Stimulated activated naive B cell treated with anti-CD40 and anti-IgM and Interleukin-4, amounts not matched to agents 10 μg/mL and 1 μg/mL and 100 μg/mL, for 72 hours (primary cell): ENCODE data around the gene KRT32.
A peak's percentile ranks its signal among the peaks of the same experiment; 100 is the strongest.

Experiments
- ATAC-seq, 2 donors: fragments of 150-1000 bp; cut with Tn5 transposase; replicated peaks; 2 replicates each; pipeline ENCODE4 v1.10.0; 2021; ENCODE audit warnings: moderate library complexity in 1 of 2
- DNase-seq: peaks from one replicate; pipeline ENCODE4 v3.0.0; 2021
- H3K27ac Mint-ChIP-seq: one replicate; pipeline ENCODE4 v1.8.0; 2022; ENCODE audit warnings: mild to moderate bottlenecking, mixed read lengths
- H3K27me3 Mint-ChIP-seq, 2 donors: one replicate each; pipeline ENCODE4 v1.8.0; 2022; ENCODE audit warnings: mixed read lengths in 2 of 2
- H3K36me3 Mint-ChIP-seq, 2 donors: one replicate each; pipeline ENCODE4 v1.8.0; 2022; ENCODE audit warnings: mixed read lengths in 2 of 2, mild to moderate bottlenecking in 1 of 2
- H3K4me1 Mint-ChIP-seq, 2 donors: one replicate each; pipeline ENCODE4 v1.8.0; 2022; ENCODE audit warnings: mixed read lengths in 2 of 2, mild to moderate bottlenecking in 1 of 2
- H3K4me3 Mint-ChIP-seq, 2 donors: one replicate each; pipeline ENCODE4 v1.8.0; 2022; ENCODE audit warnings: mild to moderate bottlenecking in 2 of 2, mixed read lengths in 2 of 2, moderate library complexity in 1 of 2
- H3K9me3 Mint-ChIP-seq, 2 donors: one replicate each; pipeline ENCODE4 v1.8.0; 2022; ENCODE audit warnings: mixed read lengths in 2 of 2, mild to moderate bottlenecking in 1 of 2

KRT32 gene

GRCh38 chr17:41464173-41464572 is 3.0 kb downstream of the KRT32 start:
- H3K36me3 Mint-ChIP-seq: no peaks in the 10 kb centered on the region
- no peaks in the 10 kb centered on the region for H3K4me1 Mint-ChIP-seq
- DNase-seq: no peak
- no peak overlapping the region for H3K4me3 Mint-ChIP-seq
- H3K27me3 Mint-ChIP-seq: peaks cover 26 to 34% of the 10 kb centered on the region in 2 donors
- H3K9me3 Mint-ChIP-seq: peaks cover 0 to 5% of the 10 kb centered on the region in 2 donors
- ATAC-seq: no peak
- no peak overlapping the region for H3K27ac Mint-ChIP-seq

GRCh38 chr17:41463746-41464145 is 3.4 kb downstream of the KRT32 start:
- H3K4me1 Mint-ChIP-seq: no peaks in the 10 kb centered on the region
- H3K27me3 Mint-ChIP-seq: peaks cover 27 to 34% of the 10 kb centered on the region in 2 donors
- no peak overlapping the region for H3K4me3 Mint-ChIP-seq
- ATAC-seq: no peak
- peaks cover 0 to 5% of the 10 kb centered on the region in 2 donors for H3K9me3 Mint-ChIP-seq
- no peak overlapping the region for H3K27ac Mint-ChIP-seq
- H3K36me3 Mint-ChIP-seq: no peaks in the 10 kb centered on the region
- DNase-seq: no peak

GRCh38 chr17:41462705-41463104 is 4.5 kb downstream of the KRT32 start:
- no peaks in the 10 kb centered on the region for H3K4me1 Mint-ChIP-seq
- H3K27me3 Mint-ChIP-seq: peaks cover 23 to 40% of the 10 kb centered on the region in 2 donors
- ATAC-seq (no peak), DNase-seq (no peak)
- H3K36me3 Mint-ChIP-seq: no peaks in the 10 kb centered on the region
- no peak overlapping the region for H3K4me3 Mint-ChIP-seq
- peaks cover 0 to 2% of the 10 kb centered on the region in 2 donors for H3K9me3 Mint-ChIP-seq
- H3K27ac Mint-ChIP-seq: no peak overlapping the region

- no peak overlapping the region for H3K27ac Mint-ChIP-seq
These were observed 9.5 kb downstream of the KRT32 start for GRCh38 chr17:41457676-41458075.

DNA sequence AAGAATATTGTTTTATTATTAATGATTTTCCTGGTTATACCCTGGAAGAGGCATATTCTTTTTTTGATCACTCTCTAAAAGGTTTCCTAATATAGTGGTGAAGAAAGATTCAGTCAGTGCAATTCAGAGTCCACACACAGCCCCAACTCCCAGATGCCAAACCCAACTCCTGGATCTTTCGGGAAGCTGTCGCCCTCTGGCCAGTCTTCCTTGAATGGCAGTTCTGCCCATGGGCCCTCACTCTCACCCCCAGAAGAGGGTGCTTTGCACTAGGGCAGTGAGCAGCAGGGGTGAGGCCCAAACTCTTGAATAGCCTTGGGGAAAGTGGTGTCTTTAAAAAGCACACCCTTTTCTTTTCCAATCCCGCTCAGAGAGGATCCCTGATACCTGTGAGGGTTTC is 11.0 kb downstream of the KRT32 start:
- Mint-ChIP-seq H3K27me3 (peaks cover 36 to 37% of the 10 kb centered on the region in 2 donors), H3K4me3 (no peak overlapping the region), H3K36me3 (no peaks in the 10 kb centered on the region), H3K27ac (no peak overlapping the region), H3K9me3 (no peaks in the 10 kb centered on the region), H3K4me1 (no peaks in the 10 kb centered on the region)
- no peak for DNase-seq
- no peak for ATAC-seq

More at GRCh38 chr17:41457676-41458075, 9.5 kb downstream of the KRT32 start:
- H3K9me3 Mint-ChIP-seq: no peaks in the 10 kb centered on the region
- no peaks in the 10 kb centered on the region for H3K36me3 Mint-ChIP-seq
- H3K27me3 Mint-ChIP-seq: peaks cover 28 to 37% of the 10 kb centered on the region in 2 donors
- ATAC-seq (no peak), DNase-seq (no peak)
- H3K4me1 Mint-ChIP-seq: no peaks in the 10 kb centered on the region
- H3K4me3 Mint-ChIP-seq: no peak overlapping the region

DNA sequence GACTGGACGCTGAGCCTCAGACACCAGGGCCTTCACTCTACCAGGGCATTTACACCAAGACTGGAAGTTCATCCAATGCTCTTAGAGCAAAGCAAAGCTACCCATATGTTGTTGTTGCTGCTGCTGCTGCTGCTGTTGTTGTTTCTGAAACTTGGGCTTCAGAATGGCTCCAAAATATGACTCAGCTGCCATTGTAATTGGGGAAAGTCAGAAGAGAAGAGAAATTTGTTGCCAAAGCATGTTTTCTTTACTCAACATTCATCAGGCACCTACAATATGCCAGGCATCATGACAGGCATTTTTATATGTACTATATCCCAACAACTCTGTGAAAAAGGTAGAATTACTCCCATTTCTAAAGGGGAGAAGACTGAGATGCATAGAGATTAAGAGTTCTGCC is 11.9 kb downstream of the KRT32 start:
- Mint-ChIP-seq H3K4me1 (no peaks in the 10 kb centered on the region), H3K27me3 (peaks cover 39 to 44% of the 10 kb centered on the region in 2 donors), H3K36me3 (no peaks in the 10 kb centered on the region), H3K9me3 (no peaks in the 10 kb centered on the region), H3K4me3 (no peak overlapping the region), H3K27ac (no peak overlapping the region)
- ATAC-seq: no peak
- DNase-seq: no peak

DNA sequence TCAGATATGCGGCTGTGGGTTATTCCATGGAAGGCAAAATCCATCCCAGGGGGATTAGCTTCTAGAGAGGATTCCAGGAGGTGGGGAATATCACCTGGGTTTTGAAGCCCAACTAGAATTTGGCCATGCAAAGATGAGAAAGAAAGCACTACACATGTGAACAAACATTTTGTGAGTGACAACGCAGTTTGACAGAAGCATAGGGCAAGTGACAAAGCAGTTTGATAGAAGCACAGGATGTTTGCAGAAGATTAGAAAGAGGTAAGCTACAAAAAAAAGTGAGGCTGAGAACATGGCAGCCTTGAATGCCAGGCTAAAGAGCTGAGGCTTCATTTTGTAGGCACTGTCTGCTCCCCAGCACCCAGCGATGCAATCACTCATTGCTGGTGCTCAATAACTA is 14.1 kb downstream of the KRT32 start:
- peaks cover 43 to 44% of the 10 kb centered on the region in 2 donors for H3K27me3 Mint-ChIP-seq

DNA sequence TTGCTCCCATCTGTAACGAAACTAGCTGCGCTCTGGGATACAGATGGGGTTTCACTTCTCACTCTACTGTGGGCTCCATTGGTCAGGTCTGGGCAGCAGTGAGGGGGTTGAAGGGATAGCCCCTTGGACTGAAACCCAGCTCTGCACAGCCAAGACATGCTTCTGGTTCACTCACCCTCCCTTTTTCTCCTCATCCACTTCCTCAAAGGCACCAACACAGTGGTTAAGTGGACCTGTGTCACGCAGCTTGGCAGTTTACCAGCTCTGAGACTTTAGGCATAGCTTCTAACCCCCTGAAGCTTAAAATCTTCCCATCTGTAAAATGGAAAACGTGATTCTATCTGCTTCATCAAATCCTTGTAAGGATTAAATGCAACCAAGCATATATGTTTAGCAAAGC is 14.9 kb downstream of the KRT32 start:
- ATAC-seq (peak; percentile 31 to 71), DNase-seq (no peak)
- no peaks in the 10 kb centered on the region for H3K4me1 Mint-ChIP-seq
- H3K27me3 Mint-ChIP-seq: peaks cover 43% of the 10 kb centered on the region in 2 donors
- H3K27ac Mint-ChIP-seq: no peak overlapping the region
- no peak overlapping the region for H3K4me3 Mint-ChIP-seq
- no peaks in the 10 kb centered on the region for H3K9me3 Mint-ChIP-seq
- H3K36me3 Mint-ChIP-seq: no peaks in the 10 kb centered on the region

More for the DNA sequence above, 14.1 kb downstream of the KRT32 start:
- H3K9me3 Mint-ChIP-seq: no peaks in the 10 kb centered on the region
- DNase-seq (no peak), ATAC-seq (no peak)
- H3K36me3 Mint-ChIP-seq: no peaks in the 10 kb centered on the region
- no peak overlapping the region for H3K27ac Mint-ChIP-seq
- no peaks in the 10 kb centered on the region for H3K4me1 Mint-ChIP-seq
- H3K4me3 Mint-ChIP-seq: no peak overlapping the region

DNA sequence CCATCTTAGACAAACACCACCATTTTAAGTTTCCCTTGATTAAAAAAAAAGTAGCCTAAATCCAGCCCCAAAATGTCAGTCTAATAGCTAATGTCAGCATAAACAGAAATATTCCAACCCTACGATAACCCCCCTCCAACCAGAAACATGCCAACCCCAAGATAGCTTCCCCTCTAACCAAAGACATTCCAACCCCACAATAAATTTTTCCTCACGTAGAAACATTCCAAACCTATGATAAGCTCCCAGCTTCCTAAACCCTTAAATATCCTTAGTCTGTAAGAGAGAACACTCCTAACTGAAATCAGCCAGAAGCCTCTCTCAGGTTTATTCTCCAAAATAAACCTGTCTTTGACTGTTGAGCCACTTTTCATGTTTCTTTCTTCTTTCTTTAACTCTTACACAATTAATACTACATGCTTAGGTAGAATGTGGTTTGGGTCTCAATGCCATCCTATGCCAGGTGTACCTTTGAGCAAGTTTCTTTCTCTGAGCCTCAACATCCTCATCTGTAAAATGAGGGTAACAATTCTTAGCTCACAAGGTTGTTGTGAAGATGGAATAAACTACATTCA is 15.9 kb downstream of the KRT32 start:
- Mint-ChIP-seq H3K36me3 (no peaks in the 10 kb centered on the region), H3K27me3 (peaks cover 39 to 43% of the 10 kb centered on the region in 2 donors), H3K4me1 (no peaks in the 10 kb centered on the region), H3K4me3 (no peak overlapping the region), H3K27ac (no peak overlapping the region), H3K9me3 (no peaks in the 10 kb centered on the region)
- DNase-seq: no peak
- no peak for ATAC-seq

GRCh38 chr17:41449008-41449407 is 18.2 kb downstream of the KRT32 start:
- no peaks in the 10 kb centered on the region for H3K9me3 Mint-ChIP-seq
- no peak overlapping the region for H3K27ac Mint-ChIP-seq
- H3K36me3 Mint-ChIP-seq: no peaks in the 10 kb centered on the region

DNA sequence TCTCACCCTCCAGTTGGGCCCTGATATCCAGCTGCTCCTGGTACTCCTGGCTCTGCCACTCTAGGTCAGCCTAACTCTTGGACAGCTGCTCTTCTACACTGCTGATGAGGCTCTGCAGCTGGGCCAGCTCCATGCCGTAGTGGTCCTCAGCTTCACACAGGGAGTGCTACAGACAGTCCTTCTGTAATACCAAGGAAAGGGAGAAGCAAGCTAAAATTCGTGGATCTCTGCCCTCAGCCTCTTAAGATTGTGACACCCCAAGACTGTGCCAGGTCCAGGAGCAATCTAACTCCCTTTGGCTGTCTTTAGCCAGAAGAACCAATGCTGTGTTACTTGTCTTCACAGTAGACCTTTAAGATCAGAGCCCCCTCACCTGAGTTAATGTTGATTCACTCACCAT is 18.7 kb downstream of the KRT32 start:
- DNase-seq (no peak), ATAC-seq (no peak)
- peaks cover 49 to 50% of the 10 kb centered on the region in 2 donors for H3K27me3 Mint-ChIP-seq
- no peaks in the 10 kb centered on the region for H3K9me3 Mint-ChIP-seq
- no peaks in the 10 kb centered on the region for H3K36me3 Mint-ChIP-seq
- H3K27ac Mint-ChIP-seq: no peak overlapping the region
- H3K4me3 Mint-ChIP-seq: no peak overlapping the region
- H3K4me1 Mint-ChIP-seq: no peaks in the 10 kb centered on the region

More at GRCh38 chr17:41449008-41449407, 18.2 kb downstream of the KRT32 start:
- no peak for DNase-seq
- Mint-ChIP-seq H3K4me1 (no peaks in the 10 kb centered on the region), H3K4me3 (no peak overlapping the region), H3K27me3 (peaks cover 50 to 51% of the 10 kb centered on the region in 2 donors)
- no peak for ATAC-seq

DNA sequence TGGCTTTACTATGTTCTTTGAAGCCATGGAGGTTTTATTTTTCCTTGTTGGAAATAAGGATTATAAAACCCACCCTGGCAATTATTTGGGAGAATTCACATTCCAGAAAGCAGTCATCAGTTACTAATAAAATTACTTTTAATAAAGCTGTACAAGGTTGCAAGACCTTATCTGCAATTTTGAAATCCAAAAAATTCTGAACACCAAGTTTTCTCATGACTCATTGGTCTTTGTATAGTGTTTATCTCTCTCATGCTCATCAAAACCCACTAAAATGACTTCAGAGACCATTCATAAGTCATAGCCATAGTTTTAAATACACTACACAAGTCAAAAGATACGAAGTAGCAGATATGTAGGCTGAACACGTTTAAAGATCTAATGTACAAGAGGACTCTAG is 20.4 kb downstream of the KRT32 start:
- ATAC-seq: no peak
- H3K27me3 Mint-ChIP-seq: peaks cover 53 to 58% of the 10 kb centered on the region in 2 donors
- no peaks in the 10 kb centered on the region for H3K9me3 Mint-ChIP-seq
- H3K4me3 Mint-ChIP-seq: no peak overlapping the region
- H3K36me3 Mint-ChIP-seq: no peaks in the 10 kb centered on the region
- DNase-seq: no peak
- H3K27ac Mint-ChIP-seq: no peak overlapping the region
- no peaks in the 10 kb centered on the region for H3K4me1 Mint-ChIP-seq

DNA sequence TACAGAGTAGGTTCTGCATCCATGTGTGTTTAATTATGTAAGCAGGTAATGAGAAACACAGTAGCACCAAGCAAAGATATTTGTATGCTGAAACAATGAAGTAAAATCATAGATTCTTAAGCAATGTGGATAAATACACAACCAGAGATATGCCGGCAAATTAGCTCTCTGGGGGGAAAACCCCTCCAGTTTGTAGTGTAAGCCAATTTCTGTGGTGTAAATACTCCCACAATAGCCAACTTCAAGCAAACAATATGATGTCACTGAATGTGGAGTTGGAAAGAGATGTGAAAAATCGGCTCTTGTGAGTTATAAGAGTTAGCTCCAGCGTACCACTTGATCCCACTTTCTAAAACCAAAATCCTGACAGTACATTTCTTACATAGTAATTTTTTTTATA is 22.5 kb downstream of the KRT32 start:
- Mint-ChIP-seq H3K9me3 (no peaks in the 10 kb centered on the region), H3K27ac (no peak overlapping the region), H3K4me3 (no peak overlapping the region), H3K4me1 (no peaks in the 10 kb centered on the region), H3K27me3 (peaks cover 53 to 61% of the 10 kb centered on the region in 2 donors), H3K36me3 (no peaks in the 10 kb centered on the region)
- DNase-seq (no peak), ATAC-seq (no peak)

- Mint-ChIP-seq H3K9me3 (no peaks in the 10 kb centered on the region), H3K27me3 (peaks cover 56 to 57% of the 10 kb centered on the region in 2 donors), H3K36me3 (no peaks in the 10 kb centered on the region), H3K27ac (no peak overlapping the region), H3K4me3 (no peak overlapping the region), H3K4me1 (no peaks in the 10 kb centered on the region)
- DNase-seq: no peak
- no peak for ATAC-seq
These were observed 23.0 kb downstream of the KRT32 start for GRCh38 chr17:41444186-41444585.

- Mint-ChIP-seq H3K36me3 (no peaks in the 10 kb centered on the region), H3K4me1 (no peaks in the 10 kb centered on the region), H3K27ac (no peak overlapping the region), H3K4me3 (no peak overlapping the region), H3K27me3 (peaks cover 49 to 55% of the 10 kb centered on the region in 2 donors), H3K9me3 (no peaks in the 10 kb centered on the region)
- ATAC-seq (no peak), DNase-seq (no peak)
These were observed 24.4 kb downstream of the KRT32 start for GRCh38 chr17:41442739-41443138.
